ENCODE measurements around the gene HAS3.

GRCh38 chr16:69114976-69115355 is 9.5 kb downstream of the HAS3 start:
- TF ChIP-seq EZH2 (optimal IDR thresholded peaks at IDR 0.05; ENCODE audit: low read depth, low read length) (no peak), CTCF (IDR thresholded peaks at IDR 0.05; ENCODE audit: low read length) (no peak)

All from MM.1S (cell line).